Activated T-cell treated with anti-CD3 and anti-CD28 coated beads, Interleukin-2, amount 50 U/mL, for 72 hours (primary cell): ENCODE measurements around the gene SCARB2. TPM values are rescaled to one million over a fixed set of nuclear protein-coding genes. Genes with fewer than 3 reads are reported as not detected.
A peak's percentile ranks its signal among the peaks of the same experiment; 100 is the strongest.

ENCODE experiments used
- ATAC-seq, 2 donors: fragments of 150-1000 bp; cut with Tn5 transposase; replicated peaks in 1 of 2; 2 replicates each; pipeline ENCODE4 v1.10.0; 2021; ENCODE audit warnings: moderate library complexity in 2 of 2, mild to moderate bottlenecking in 1 of 2
- DNase-seq, 2 donors: peaks; one replicate each; pipeline ENCODE4 v3.0.0; 2021 to 2022; ENCODE audit warnings: mixed read lengths in 1 of 2
- H3K27ac Mint-ChIP-seq: one replicate; pipeline ENCODE4 v1.8.0; 2022; ENCODE audit warnings: mild to moderate bottlenecking, moderate library complexity, mixed read lengths
- H3K27me3 Mint-ChIP-seq: one replicate; pipeline ENCODE4 v1.8.0; 2022; ENCODE audit warnings: low read depth, mixed read lengths
- H3K36me3 Mint-ChIP-seq, 2 donors: one replicate each; pipeline ENCODE4 v1.8.0; 2022; ENCODE audit warnings: mixed read lengths in 2 of 2, mild to moderate bottlenecking in 1 of 2; ENCODE audit not compliant: insufficient read depth in 2 of 2
- H3K4me1 Mint-ChIP-seq: one replicate; pipeline ENCODE4 v1.8.0; 2022; ENCODE audit warnings: low read depth, mixed read lengths
- H3K4me3 Mint-ChIP-seq, 2 donors: one replicate each; pipeline ENCODE4 v1.8.0; 2022; ENCODE audit warnings: mild to moderate bottlenecking in 2 of 2, mixed read lengths in 2 of 2, moderate library complexity in 2 of 2
- H3K9me3 Mint-ChIP-seq, 2 donors: one replicate each; pipeline ENCODE4 v1.8.0; 2022; ENCODE audit warnings: mixed read lengths in 2 of 2
- total RNA-seq, 2 donors: library from RNA; stranded (reverse); gene quantifications; one replicate each; pipeline ENCODE4 v1.2.3, GENCODE V29; 2022

The SCARB2 gene
- total RNA-seq, 2 donors from 2014 or later, result 5.1 to 8.1 TPM

DNA sequence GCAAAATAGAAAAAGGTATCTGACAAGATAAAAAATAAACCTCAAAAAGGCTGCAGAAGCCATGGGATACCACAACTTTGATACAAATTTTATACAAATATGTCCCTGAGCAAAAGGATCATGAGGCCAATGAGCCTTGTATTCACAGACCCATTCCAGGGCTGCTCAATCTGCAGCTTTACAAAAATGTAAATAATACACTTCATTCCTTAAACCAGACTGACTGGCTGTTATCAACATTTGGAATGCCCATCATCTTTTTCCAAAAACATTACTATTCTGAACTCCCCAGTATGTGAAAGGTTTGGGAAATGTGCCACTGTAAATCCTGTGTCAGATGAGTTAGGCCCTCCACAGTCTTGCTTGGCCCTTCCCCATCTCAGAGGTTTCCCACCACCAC lies 25.5 kb downstream of the SCARB2 start:
- H3K36me3 Mint-ChIP-seq, result peaks cover 7 to 13% of the 10 kb centered on the region in 2 donors
- no peak overlapping the region for H3K4me3 Mint-ChIP-seq
- peaks cover 5 to 8% of the 10 kb centered on the region in 2 donors for H3K9me3 Mint-ChIP-seq
- no peak for DNase-seq
- no peak for ATAC-seq
- no peaks in the 10 kb centered on the region for H3K4me1 Mint-ChIP-seq
- no peaks in the 10 kb centered on the region for H3K27me3 Mint-ChIP-seq
- no peak overlapping the region for H3K27ac Mint-ChIP-seq

DNA sequence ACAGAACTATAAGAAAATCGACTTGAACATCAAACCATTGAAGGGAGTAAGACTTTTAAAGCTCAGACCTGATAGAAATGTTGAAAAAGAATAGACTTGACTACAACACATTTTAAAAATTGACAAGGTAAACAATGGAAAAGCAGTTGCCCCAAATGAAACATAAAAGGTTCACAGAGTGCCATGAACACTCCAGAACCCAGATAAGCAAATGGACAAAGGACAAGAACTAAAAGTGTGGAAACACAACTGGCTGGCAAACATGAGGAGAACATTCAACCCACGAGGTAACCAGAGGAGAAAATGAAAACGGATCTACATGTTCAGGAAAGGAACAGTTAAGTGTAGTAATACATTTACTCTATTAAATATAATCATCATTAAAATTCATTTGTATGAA lies 26.5 kb downstream of the SCARB2 start:
- no peaks in the 10 kb centered on the region for H3K27me3 Mint-ChIP-seq
- no peak overlapping the region for H3K27ac Mint-ChIP-seq
- ATAC-seq (no peak), DNase-seq (no peak)
- peaks cover 5 to 6% of the 10 kb centered on the region in 2 donors for H3K36me3 Mint-ChIP-seq
- no peak overlapping the region for H3K4me3 Mint-ChIP-seq
- peaks cover 5% of the 10 kb centered on the region for H3K4me1 Mint-ChIP-seq
- peaks cover 3 to 6% of the 10 kb centered on the region in 2 donors for H3K9me3 Mint-ChIP-seq

DNA sequence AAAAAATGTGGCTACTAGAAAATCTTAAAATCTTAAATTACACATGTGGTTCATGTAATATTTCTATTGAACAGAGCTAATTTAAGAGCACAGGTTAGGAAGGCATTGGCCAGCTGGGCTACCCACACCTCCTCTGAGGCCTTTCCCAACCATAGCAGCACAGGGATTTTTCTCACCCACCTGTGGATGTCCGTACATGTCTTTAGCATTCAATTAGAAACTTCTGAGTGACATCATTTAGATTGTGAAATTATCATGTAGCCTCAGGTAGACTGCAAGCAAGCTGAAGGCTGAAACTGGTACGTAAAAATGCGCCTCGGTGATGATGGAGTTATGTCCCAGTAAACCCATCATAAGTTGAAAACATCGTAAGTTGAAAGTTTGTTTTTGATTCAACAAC lies 31.2 kb downstream of the SCARB2 start:
- Mint-ChIP-seq H3K9me3 (no peaks in the 10 kb centered on the region), H3K36me3 (no peaks in the 10 kb centered on the region), H3K27ac (no peak overlapping the region), H3K27me3 (no peaks in the 10 kb centered on the region), H3K4me1 (peaks cover 5% of the 10 kb centered on the region), H3K4me3 (no peak overlapping the region)
- ATAC-seq (no peak), DNase-seq (no peak)

DNA sequence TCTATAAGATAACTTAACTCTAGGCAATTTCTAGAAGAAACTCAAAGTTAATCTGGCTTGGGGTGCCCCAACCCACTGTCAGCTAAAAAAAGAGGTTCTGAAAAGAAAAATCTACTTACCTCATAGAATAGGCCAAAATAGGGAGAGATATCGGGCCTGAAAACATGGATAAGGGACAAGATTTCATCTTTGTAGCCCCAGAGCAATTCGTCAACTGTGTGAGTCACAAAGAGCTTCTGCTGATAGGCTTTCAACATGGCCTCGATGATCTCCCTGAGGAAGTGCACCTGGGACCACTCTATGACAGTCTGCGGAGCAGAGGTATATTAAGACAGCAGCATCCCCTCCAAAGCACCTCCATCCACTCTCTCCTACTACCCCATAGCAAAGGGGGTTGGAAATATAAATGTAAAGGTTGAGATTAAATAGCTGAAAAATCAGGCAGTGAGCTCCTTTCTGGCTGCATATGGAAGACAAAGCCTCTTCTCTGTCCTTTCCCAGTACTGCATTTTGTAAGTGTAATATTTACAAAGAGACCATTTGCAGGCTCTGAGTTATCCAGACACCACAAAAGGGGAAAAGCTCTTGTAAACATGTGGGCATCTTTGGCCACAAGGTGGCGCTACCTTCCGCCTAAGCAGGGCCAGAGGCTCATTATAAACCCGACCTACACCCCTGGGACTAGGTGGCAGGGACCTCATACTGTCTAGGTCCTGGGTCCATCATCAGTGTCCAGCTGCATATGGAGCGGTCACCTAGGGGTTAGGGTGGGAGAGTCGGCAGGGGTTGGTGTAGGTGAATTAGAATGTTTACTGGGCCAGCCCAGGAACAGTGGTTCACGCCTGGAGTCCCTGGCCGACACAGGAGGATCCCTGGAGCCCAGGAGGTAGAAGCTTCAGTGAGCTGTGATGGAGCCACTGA lies 34.0 kb downstream of the SCARB2 start:
- H3K4me3 Mint-ChIP-seq, result no peak overlapping the region
- H3K27ac Mint-ChIP-seq, result no peak overlapping the region
- no peaks in the 10 kb centered on the region for H3K27me3 Mint-ChIP-seq

DNA sequence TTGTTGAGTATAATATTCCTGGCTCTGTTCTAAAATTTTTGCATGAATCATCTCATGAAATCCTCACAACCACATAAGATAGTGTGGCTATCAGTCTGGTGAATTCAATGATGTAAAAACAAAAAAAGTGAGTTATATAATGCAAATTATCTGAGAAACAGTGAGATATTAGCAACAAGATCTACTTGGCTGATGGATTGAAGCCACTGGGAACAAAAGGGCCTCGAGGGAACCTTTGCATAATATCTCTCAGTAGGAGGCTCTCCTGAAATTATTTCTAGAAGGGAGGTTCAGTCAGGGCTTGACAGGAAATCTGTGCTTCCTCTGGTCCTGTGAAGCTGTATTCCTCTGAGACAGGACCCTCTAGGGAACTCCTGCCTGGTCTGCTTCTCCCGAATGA lies 35.3 kb downstream of the SCARB2 start:
- no peaks in the 10 kb centered on the region for H3K9me3 Mint-ChIP-seq
- ATAC-seq (no peak), DNase-seq (no peak)
- H3K4me1 Mint-ChIP-seq, result peaks cover 5% of the 10 kb centered on the region
- H3K27me3 Mint-ChIP-seq, result no peaks in the 10 kb centered on the region
- H3K36me3 Mint-ChIP-seq, result no peaks in the 10 kb centered on the region
- H3K4me3 Mint-ChIP-seq, result no peak overlapping the region
- H3K27ac Mint-ChIP-seq, result no peak overlapping the region

More for the DNA sequence above, 34.0 kb downstream of the SCARB2 start:
- peaks cover 5% of the 10 kb centered on the region for H3K4me1 Mint-ChIP-seq
- no peaks in the 10 kb centered on the region for H3K36me3 Mint-ChIP-seq
- peak; percentile 84 to 90 for ATAC-seq
- H3K9me3 Mint-ChIP-seq, result no peaks in the 10 kb centered on the region
- peak; percentile 81 to 86 for DNase-seq

DNA sequence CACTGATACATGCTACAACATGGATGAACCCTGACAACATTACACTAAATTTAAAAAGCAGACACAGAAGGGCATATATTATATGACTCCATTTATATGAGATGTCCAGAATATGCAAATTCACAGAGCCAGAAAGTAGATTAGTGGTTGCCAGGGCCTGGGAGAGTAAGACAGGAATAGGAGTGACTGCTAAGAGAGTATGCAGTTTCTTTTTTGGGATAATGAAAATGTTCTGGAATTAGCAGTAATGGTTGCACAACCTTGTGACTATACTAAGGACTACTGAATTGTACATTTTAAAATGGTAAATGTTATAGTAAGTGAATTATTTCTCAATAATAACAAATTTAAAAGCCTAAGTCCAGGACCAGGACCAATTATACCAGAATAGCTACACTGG lies 35.9 kb downstream of the SCARB2 start:
- no peaks in the 10 kb centered on the region for H3K27me3 Mint-ChIP-seq
- H3K4me3 Mint-ChIP-seq, result no peak overlapping the region
- H3K27ac Mint-ChIP-seq, result no peak overlapping the region
- no peak for ATAC-seq
- peaks cover 5% of the 10 kb centered on the region for H3K4me1 Mint-ChIP-seq
- no peak for DNase-seq
- no peaks in the 10 kb centered on the region for H3K9me3 Mint-ChIP-seq
- H3K36me3 Mint-ChIP-seq, result no peaks in the 10 kb centered on the region

DNA sequence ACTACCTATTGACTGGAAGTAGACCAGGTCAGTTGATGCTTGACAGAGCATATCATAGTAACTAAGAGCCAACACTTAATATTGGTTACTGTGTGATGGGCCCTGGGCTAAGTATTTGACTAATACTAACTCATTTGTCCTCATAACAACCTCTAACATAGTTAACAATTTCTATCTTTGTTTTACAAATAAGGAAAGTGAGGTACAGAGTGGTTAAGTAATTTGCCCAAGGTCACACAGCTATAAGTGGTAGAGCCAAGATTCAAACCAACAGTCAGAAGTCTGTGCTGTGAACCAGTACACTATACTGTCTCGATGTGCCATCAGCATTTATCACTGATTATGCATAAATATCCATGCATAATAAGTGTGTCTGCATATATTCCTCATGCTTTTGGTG lies 38.3 kb downstream of the SCARB2 start:
- H3K4me1 Mint-ChIP-seq, result no peaks in the 10 kb centered on the region
- H3K9me3 Mint-ChIP-seq, result no peaks in the 10 kb centered on the region
- H3K27ac Mint-ChIP-seq, result no peak overlapping the region
- DNase-seq, result no peak
- no peaks in the 10 kb centered on the region for H3K27me3 Mint-ChIP-seq
- no peak for ATAC-seq
- no peaks in the 10 kb centered on the region for H3K36me3 Mint-ChIP-seq
- H3K4me3 Mint-ChIP-seq, result no peak overlapping the region

DNA sequence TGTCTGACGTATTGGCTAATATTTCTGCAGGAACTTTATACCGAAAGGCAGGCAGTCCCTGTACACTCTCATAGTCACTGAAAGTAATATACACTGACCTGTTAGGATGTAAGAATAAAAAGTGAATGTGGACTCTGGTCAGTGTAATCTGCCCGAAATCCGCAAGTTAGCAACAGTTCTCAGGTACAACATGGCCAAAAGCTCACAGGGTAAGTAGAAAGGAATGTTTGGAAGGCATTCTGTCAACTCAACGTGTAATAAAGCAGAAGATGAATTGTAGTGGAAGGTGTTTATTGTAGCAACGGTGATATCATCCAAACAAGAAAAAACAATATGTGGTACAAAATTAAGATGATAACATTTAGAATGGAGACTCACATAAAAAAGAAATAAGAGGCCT lies 39.4 kb downstream of the SCARB2 start:
- no peak for ATAC-seq
- Mint-ChIP-seq H3K9me3 (no peaks in the 10 kb centered on the region), H3K36me3 (no peaks in the 10 kb centered on the region), H3K4me3 (no peak overlapping the region), H3K27ac (no peak overlapping the region), H3K4me1 (no peaks in the 10 kb centered on the region), H3K27me3 (no peaks in the 10 kb centered on the region)
- no peak for DNase-seq

DNA sequence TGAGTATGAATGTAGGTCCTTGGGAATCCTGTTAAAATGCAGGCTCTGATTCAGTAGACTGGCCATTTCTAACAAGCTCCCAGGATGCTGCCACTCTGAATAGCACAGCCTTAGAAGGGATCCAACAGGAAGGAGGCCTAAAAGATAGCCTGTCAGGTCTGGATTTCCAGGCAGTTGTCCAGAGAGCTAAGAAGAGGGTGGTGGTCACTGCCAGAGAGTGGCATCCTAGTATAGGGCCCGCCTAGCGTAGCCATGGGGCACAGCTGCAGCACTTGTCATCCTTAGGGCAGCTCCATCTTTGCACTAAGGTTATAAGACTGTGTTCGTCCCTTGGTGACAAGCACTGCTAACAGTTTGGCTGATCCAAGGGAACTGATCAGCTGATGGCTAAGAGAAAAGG lies 44.9 kb downstream of the SCARB2 start:
- Mint-ChIP-seq H3K36me3 (no peaks in the 10 kb centered on the region), H3K27ac (no peak overlapping the region), H3K4me3 (no peak overlapping the region), H3K27me3 (no peaks in the 10 kb centered on the region), H3K9me3 (no peaks in the 10 kb centered on the region), H3K4me1 (no peaks in the 10 kb centered on the region)
- ATAC-seq, result no peak
- no peak for DNase-seq

DNA sequence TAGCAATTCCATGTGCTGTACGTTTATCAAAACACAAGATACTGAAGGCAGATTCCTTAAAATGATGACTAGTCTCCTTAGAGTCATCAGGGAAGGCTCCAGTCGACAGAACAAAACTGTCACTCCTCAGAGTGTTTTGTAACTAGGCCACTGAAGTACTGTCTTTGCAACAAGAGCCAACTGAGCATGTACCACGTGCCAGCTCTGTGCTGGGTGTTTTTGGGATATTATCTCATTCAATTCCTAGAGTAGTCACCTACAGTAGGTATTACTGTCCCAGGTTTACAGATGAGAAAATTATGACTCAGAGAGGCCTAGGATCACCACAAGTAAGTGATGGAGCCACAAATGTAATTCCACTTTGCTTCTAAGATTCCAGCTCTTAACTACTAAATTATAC lies 47.1 kb downstream of the SCARB2 start:
- H3K36me3 Mint-ChIP-seq, result no peaks in the 10 kb centered on the region
- H3K4me3 Mint-ChIP-seq, result no peak overlapping the region
- no peaks in the 10 kb centered on the region for H3K9me3 Mint-ChIP-seq

DNA sequence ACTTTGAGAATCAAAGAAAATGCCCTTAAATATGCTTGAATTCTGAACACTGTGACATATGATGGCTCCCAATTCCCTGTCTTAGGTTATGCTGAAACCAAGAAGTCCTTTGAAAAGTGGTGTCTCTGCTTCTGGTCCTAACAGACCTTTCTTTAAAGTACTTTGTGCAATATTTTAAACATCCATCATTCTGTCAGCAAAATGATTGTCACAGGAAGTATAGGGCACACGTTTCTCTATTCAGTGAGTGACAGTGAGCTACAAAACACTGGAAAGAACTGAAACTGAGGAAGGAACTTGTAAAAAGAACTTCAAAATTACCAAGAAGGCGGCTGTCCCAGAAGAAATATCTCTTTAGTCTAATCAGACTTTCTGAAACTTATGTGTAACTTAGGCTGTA lies 53.3 kb downstream of the SCARB2 start:
- no peaks in the 10 kb centered on the region for H3K27me3 Mint-ChIP-seq
- H3K27ac Mint-ChIP-seq, result no peak overlapping the region
- no peaks in the 10 kb centered on the region for H3K4me1 Mint-ChIP-seq
- peaks cover 0 to 2% of the 10 kb centered on the region in 2 donors for H3K9me3 Mint-ChIP-seq
- ATAC-seq (no peak), DNase-seq (no peak)
- no peak overlapping the region for H3K4me3 Mint-ChIP-seq
- no peaks in the 10 kb centered on the region for H3K36me3 Mint-ChIP-seq

More for the DNA sequence above, 47.1 kb downstream of the SCARB2 start:
- Mint-ChIP-seq H3K27me3 (no peaks in the 10 kb centered on the region), H3K4me1 (no peaks in the 10 kb centered on the region), H3K27ac (no peak overlapping the region)
- DNase-seq, result no peak
- no peak for ATAC-seq

DNA sequence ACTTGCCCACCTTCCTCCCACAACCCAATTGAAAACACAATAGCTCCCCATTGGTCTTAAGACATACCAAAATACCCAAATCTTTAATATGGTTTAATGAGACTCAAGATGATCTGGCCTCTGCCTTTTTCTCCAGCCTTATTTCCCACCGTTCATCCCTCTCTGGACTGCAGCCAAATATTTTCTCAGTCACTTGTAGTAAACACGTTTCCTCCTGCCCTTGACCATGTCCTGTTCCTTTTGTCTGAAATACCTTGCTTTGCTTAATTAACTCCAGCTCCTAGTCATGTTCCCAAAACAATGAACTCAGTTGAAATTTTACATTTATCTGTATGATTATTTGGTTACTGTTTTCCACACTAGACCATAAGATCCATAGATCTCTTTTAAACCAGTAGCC lies 57.0 kb downstream of the SCARB2 start:
- DNase-seq (no peak), ATAC-seq (no peak)
- Mint-ChIP-seq H3K36me3 (peaks cover 0 to 2% of the 10 kb centered on the region in 2 donors), H3K27ac (no peak overlapping the region), H3K27me3 (no peaks in the 10 kb centered on the region), H3K4me3 (no peak overlapping the region), H3K9me3 (peaks cover 3 to 7% of the 10 kb centered on the region in 2 donors), H3K4me1 (no peaks in the 10 kb centered on the region)

DNA sequence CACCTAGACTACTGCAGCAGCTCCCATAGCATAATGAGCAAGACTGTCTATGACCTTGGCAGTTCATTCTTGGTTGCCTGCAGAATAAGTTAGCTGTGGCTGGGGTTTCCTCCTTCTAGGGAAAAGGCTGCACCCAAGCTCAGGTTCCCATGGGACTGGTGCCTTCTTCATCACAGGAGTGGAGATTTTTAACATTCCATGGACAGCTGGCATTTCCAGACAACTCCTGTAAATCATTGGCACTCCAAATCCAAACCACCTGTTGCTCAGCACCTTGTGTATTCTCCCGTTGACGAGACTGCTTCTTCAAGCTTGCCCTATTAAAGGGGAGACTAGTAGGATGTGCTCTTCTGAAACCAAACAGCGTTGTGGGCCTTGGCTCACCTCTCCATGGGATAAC lies 57.6 kb downstream of the SCARB2 start:
- peaks cover 3 to 7% of the 10 kb centered on the region in 2 donors for H3K9me3 Mint-ChIP-seq
- DNase-seq (no peak), ATAC-seq (no peak)
- H3K36me3 Mint-ChIP-seq, result peaks cover 0 to 2% of the 10 kb centered on the region in 2 donors
- H3K4me1 Mint-ChIP-seq, result no peaks in the 10 kb centered on the region
- no peak overlapping the region for H3K27ac Mint-ChIP-seq
- no peak overlapping the region for H3K4me3 Mint-ChIP-seq
- H3K27me3 Mint-ChIP-seq, result no peaks in the 10 kb centered on the region

DNA sequence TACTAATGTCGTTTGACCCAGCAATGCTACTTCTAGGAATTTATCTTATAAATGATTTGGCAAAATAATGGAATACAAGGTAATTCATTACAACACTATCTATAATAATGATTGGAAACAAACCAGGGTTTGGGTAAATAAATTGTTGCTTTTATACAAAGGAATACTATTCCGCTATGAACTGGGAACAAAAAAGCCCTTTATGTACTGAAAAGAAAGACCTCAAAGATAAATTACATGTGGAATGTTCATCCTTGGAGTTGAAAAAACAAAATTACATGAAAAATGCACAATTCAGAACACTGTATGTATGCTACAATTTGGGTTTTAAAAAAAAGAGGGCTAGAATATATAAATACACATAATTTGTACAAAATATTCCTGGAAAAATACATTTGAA lies 60.3 kb downstream of the SCARB2 start:
- Mint-ChIP-seq H3K4me3 (no peak overlapping the region), H3K36me3 (peaks cover 1 to 5% of the 10 kb centered on the region in 2 donors), H3K9me3 (peaks cover 3 to 7% of the 10 kb centered on the region in 2 donors), H3K27me3 (no peaks in the 10 kb centered on the region), H3K27ac (no peak overlapping the region), H3K4me1 (peaks cover 10% of the 10 kb centered on the region)
- DNase-seq, result no peak
- ATAC-seq, result no peak
